Gastrocnemius medialis (tissue), 4 donors: ENCODE results near the gene TM4SF1. TPM values are rescaled to one million over a fixed set of nuclear protein-coding genes. Genes with fewer than 3 reads are reported as not detected.

Experiments used
- ATAC-seq, 2 donors: fragments of 150-250 bp; one replicate each; pipeline ENCODE4 v1.9.1; 2016
- DNase-seq, 2 donors: peaks; one replicate each; pipeline ENCODE4 v3.0.0-alpha.2; 2019
- H3K27ac ChIP-seq, 4 donors: fragments of 200-600 bp; sonication (generic); 1 replicate in 1 of 4; 2 replicates in 3 of 4; pipeline ENCODE4 v1.5.1; 2016 to 2018; ENCODE audit warnings: mild to moderate bottlenecking in 2 of 4, moderate library complexity in 1 of 4
- H3K27me3 ChIP-seq, 3 donors: fragments of 200-600 bp; sonication (generic) in 2 of 3; 1 replicate in 1 of 3; 2 replicates in 2 of 3; pipeline versions ENCODE4 v1.5.1 to v1.6.0; 2016 to 2019; ENCODE audit warnings: mild to moderate bottlenecking in 1 of 3, moderate library complexity in 1 of 3
- H3K36me3 ChIP-seq, 2 donors: fragments of 200-600 bp; sonication (generic) in 1 of 2; one replicate each; pipeline ENCODE4 v1.5.1; 2017 to 2018
- H3K4me1 ChIP-seq, 2 donors: fragments of 200-600 bp; sonication (generic) in 1 of 2; one replicate each; pipeline ENCODE4 v1.5.1; 2016 to 2017; ENCODE audit warnings: mild to moderate bottlenecking in 2 of 2
- H3K4me3 ChIP-seq, 4 donors: fragments of 200-600 bp; sonication (generic) in 3 of 4; 1 replicate in 1 of 4; 2 replicates in 3 of 4; pipeline ENCODE4 v1.5.1; 2016 to 2019; ENCODE audit warnings: mild to moderate bottlenecking in 2 of 4
- H3K9me3 ChIP-seq, 3 donors: fragments of 200-600 bp; sonication (generic) in 2 of 3; 1 replicate in 1 of 3; 2 replicates in 2 of 3; pipeline ENCODE4 v1.5.1; 2016 to 2019
- POLR2A ChIP-seq, 2 donors: fragments of 450-650 bp; IDR thresholded peaks; one replicate each; pipeline ENCODE4 v1.6.1; 2017; ENCODE audit warnings: antibody characterized with exemption in 2 of 2, mild to moderate bottlenecking in 2 of 2, moderate library complexity in 2 of 2
- in situ Hi-C, 4 donors: fragments of 200-750 bp; cut with MboI; loops; one replicate each; pipeline versions ENCODE4 v1.15.0 to v1.8.0; 2017; ENCODE audit warnings: low sequenced_read_pairs in 4 of 4
- intact Hi-C: fragments of 100-400 bp; cut with DNase I; formaldehyde crosslinking; loops from one replicate; pipeline ENCODE4 v1.15.1; 2023; ENCODE audit warnings: low total_unique reads
- total RNA-seq, 4 donors: library from RNA; depleted of rRNA; stranded (reverse); fragments of >200 nt; gene quantifications; one replicate each; pipeline versions ENCODE4 v1.1.0 to v1.2.3, GENCODE V29; 2016
- TF ChIP-seq, protein P1 (sequence below), 5 experiments: fragments of 450-650 bp in 3 of 5; fragments of 200-600 bp in 2 of 5; sonication (generic) in 2 of 5; IDR thresholded peaks in 4 of 5; conservative IDR thresholded peaks in 1 of 5; 1 replicate in 4 of 5; 2 replicates in 1 of 5; pipeline ENCODE4 v1.5.1; 2016 to 2019; ENCODE audit warnings: antibody characterized with exemption in 5 of 5, mild to moderate bottlenecking in 3 of 5, moderate library complexity in 3 of 5

Gene TM4SF1
- total RNA-seq, 4 donors from 2014 or later, result 23.0 to 43.8 (median 38.6) TPM

GRCh38 chr3:149384911-149385321 lies 7.5 kb upstream of the TM4SF1 start:
- intact Hi-C loops (loop anchor here (5.0 kb wide), 1 partner anchor 33 kb away; no protein-coding TSS in a partner anchor), in situ Hi-C loops (loop anchor here in 1 of 4 donors (25.0 kb wide), 1 partner anchor 102 kb away; no protein-coding TSS in a partner anchor)
- no peaks in the 10 kb centered on the region for H3K9me3 ChIP-seq
- TF ChIP-seq, protein P1, sequence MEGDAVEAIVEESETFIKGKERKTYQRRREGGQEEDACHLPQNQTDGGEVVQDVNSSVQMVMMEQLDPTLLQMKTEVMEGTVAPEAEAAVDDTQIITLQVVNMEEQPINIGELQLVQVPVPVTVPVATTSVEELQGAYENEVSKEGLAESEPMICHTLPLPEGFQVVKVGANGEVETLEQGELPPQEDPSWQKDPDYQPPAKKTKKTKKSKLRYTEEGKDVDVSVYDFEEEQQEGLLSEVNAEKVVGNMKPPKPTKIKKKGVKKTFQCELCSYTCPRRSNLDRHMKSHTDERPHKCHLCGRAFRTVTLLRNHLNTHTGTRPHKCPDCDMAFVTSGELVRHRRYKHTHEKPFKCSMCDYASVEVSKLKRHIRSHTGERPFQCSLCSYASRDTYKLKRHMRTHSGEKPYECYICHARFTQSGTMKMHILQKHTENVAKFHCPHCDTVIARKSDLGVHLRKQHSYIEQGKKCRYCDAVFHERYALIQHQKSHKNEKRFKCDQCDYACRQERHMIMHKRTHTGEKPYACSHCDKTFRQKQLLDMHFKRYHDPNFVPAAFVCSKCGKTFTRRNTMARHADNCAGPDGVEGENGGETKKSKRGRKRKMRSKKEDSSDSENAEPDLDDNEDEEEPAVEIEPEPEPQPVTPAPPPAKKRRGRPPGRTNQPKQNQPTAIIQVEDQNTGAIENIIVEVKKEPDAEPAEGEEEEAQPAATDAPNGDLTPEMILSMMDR (IDR thresholded peaks at IDR 0.05 in 4 of 5, conservative IDR thresholded peaks at IDR 0.05 in 1 of 5), result no peak
- TF ChIP-seq POLR2A (IDR thresholded peaks at IDR 0.05), result no peak
- H3K4me1 ChIP-seq, result peaks cover 4 to 7% of the 10 kb centered on the region in 2 donors
- DNase-seq, result peak; percentile 17 to 41
- peak overlapping the region; percentile 14 to 62 (median 43) for H3K27ac ChIP-seq
- no peak overlapping the region for H3K4me3 ChIP-seq
- H3K27me3 ChIP-seq, result no peaks in the 10 kb centered on the region
- peak; percentile 85 to 90 for ATAC-seq
- H3K36me3 ChIP-seq, result no peaks in the 10 kb centered on the region

- intact Hi-C loops (no loop called here), in situ Hi-C loops (loop anchor here in 1 of 4 donors (25.0 kb wide), 1 partner anchor 103 kb away; no protein-coding TSS in a partner anchor)
- Histone ChIP-seq H3K4me3 (no peak overlapping the region), H3K9me3 (no peaks in the 10 kb centered on the region), H3K36me3 (no peaks in the 10 kb centered on the region), H3K27me3 (no peaks in the 10 kb centered on the region), H3K4me1 (peaks cover 4 to 7% of the 10 kb centered on the region in 2 donors), H3K27ac (no peak overlapping the region)
- DNase-seq (no peak), ATAC-seq (no peak)
- TF ChIP-seq, protein P1 (IDR thresholded peaks at IDR 0.05 in 4 of 5, conservative IDR thresholded peaks at IDR 0.05 in 1 of 5), result no peak
- no peak for TF ChIP-seq POLR2A (IDR thresholded peaks at IDR 0.05)
Measured at GRCh38 chr3:149384167-149384566, 6.7 kb upstream of the TM4SF1 start.

DNA sequence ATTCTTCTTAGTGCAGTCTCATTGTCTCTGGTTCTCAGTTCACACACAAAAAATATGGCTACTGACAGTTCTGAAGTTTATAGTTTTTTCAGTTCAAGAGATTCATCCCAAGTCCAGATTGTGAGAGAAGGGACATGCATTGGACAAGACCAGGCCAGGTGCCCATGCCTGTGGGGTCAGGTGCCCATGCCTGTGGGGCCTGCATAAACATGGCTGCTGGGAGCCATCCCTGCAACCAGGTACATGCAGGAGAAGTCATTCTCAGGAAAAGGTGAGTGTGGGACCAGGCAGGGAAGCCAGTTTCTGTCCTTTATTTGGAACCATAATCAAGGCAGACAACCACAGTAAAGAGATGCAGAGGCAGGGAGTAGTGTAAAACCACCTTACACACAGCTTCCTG lies 6.3 kb upstream of the TM4SF1 start:
- no peak for ATAC-seq
- in situ Hi-C loops, result loop anchor here in 1 of 4 donors (25.0 kb wide), 1 partner anchor 104 kb away; no protein-coding TSS in a partner anchor
- Histone ChIP-seq H3K9me3 (no peaks in the 10 kb centered on the region), H3K36me3 (no peaks in the 10 kb centered on the region), H3K4me1 (peaks cover 4 to 7% of the 10 kb centered on the region in 2 donors), H3K4me3 (no peak overlapping the region), H3K27me3 (no peaks in the 10 kb centered on the region), H3K27ac (no peak overlapping the region)
- DNase-seq, result no peak
- TF ChIP-seq POLR2A (IDR thresholded peaks at IDR 0.05), result no peak
- TF ChIP-seq, protein P1 (IDR thresholded peaks at IDR 0.05 in 4 of 5, conservative IDR thresholded peaks at IDR 0.05 in 1 of 5), result no peak
- intact Hi-C loops, result no loop called here

- in situ Hi-C loops, result loop anchor here in 1 of 4 donors (25.0 kb wide), 1 partner anchor 105 kb away; no protein-coding TSS in a partner anchor
- Histone ChIP-seq H3K9me3 (no peaks in the 10 kb centered on the region), H3K27me3 (no peaks in the 10 kb centered on the region), H3K4me3 (no peak overlapping the region), H3K4me1 (peaks cover 4 to 7% of the 10 kb centered on the region in 2 donors), H3K36me3 (no peaks in the 10 kb centered on the region), H3K27ac (no peak overlapping the region)
- TF ChIP-seq, protein P1 (IDR thresholded peaks at IDR 0.05 in 4 of 5, conservative IDR thresholded peaks at IDR 0.05 in 1 of 5), result no peak
- no peak for TF ChIP-seq POLR2A (IDR thresholded peaks at IDR 0.05)
- ATAC-seq (no peak), DNase-seq (no peak)
- intact Hi-C loops, result no loop called here
Measured at GRCh38 chr3:149382518-149382917, 5.1 kb upstream of the TM4SF1 start.
